ENCODE results near the gene LAMP5.

GRCh38 chr20:9474835-9475415, 39.5 kb upstream of the LAMP5 start:
- no peak for TF ChIP-seq CTCF (IDR thresholded peaks at IDR 0.05)
- TF ChIP-seq ZFX (IDR thresholded peaks at IDR 0.05; ENCODE audit: borderline replicate concordance): no peak

Data from 22Rv1 (cell line).